Measurements from ENCODE around the gene POLR2M. TPM values are rescaled to one million over a fixed set of nuclear protein-coding genes. Genes with fewer than 3 reads are reported as not detected.

POLR2M gene
- polyA plus RNA-seq, 2 of the 4 experiments (the other 2 are of a cell fraction), result 67.9 to 107 TPM

DNA sequence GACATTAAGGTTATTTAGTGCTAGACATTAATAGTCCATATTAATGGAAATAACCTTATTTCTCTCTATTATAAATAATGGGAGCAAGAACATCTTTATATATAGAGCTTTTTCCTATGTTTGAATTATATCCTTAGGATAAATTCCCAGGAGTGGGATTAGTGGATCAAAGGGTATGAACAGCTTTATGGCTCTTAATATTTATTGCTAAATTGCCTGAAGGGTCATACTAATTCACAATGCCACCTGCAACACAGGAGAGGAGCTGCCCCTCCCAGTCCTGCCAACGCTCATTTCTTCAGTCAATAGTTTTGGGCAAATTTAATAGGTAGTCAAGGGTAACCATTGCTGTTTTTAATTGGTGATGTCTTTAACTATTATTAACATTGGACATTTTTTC, 48.9 kb upstream of the POLR2M start:
- POLR2A ChIA-PET, result no interaction called here
- H3K4me3 ChIP-seq, result no peak overlapping the region
- no peak for TF ChIP-seq JUNB (IDR thresholded peaks at IDR 0.05)
- TF ChIP-seq RFX5 (IDR thresholded peaks at IDR 0.05), result no peak
- H3K4me1 ChIP-seq, result no peaks in the 10 kb centered on the region
- no peak for ATAC-seq
- FAIRE-seq, result no peak
- no peak overlapping the region for H3K4me2 ChIP-seq
- DNase-seq (ENCODE audit: low read depth in 1 of 2, low spot score in 1 of 2), result no peak
- CTCF ChIA-PET, result interaction anchor here (0.8 to 5.1 kb wide), 6 partner anchors 11 to 413 kb away, joined by 3 to 26 read pairs (median 5); partner anchors contain the start of gene ALDH1A2
- H3K9me3 ChIP-seq, result no peaks in the 10 kb centered on the region
- 49% methylated on average over 1 of the region's 1 CpG for WGBS (ENCODE audit: missing lambda C conversion rate)
- no peak overlapping the region for H3K27ac ChIP-seq

DNA sequence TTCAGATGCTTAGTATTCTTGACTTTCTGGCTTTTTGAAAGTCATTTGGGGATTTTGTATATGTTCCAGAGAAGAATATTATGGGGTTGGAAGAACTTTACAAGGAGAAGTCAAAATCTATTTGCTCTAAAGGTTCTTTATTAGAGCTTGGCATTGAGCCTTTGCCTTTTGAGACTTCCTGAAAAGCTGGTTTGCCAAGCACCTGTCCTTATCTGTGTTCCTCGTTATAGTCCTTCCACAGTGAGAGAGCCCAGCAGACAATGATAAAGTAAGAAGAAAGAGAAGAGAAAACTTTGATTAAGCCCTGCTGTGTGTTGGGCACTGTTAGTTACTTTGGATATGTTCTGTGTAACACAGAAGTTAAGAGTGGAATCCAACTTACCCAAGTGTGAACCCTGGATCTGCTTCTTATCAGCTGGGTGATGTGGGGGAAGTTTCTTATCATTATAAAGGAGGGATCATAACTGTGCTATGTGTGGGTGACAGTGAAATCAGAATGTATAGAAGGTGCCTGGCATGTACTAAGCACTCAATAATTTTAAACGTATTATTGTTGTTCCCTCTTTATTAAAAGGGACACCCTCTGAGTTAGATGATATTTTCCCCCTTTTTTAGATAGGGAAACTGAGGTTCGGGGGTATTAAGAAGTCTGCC, 44.3 kb upstream of the POLR2M start:
- Histone ChIP-seq H3K9me3 (no peaks in the 10 kb centered on the region), H3K27ac (no peak overlapping the region), H3K4me1 (no peaks in the 10 kb centered on the region), H3K4me2 (no peak overlapping the region), H3K4me3 (no peak overlapping the region)
- ChIA-PET CTCF (interaction anchor here (0.6 to 7.1 kb wide), 13 partner anchors 9 to 407 kb away, joined by 3 to 62 read pairs (median 4); no protein-coding TSS in a partner anchor), POLR2A (no interaction called here)
- TF ChIP-seq SMC3 (IDR thresholded peaks at IDR 0.05), result no peak
- TF ChIP-seq CBX2 (IDR thresholded peaks at IDR 0.05; ENCODE audit: borderline replicate concordance, low read depth), result no peak
- no peak for TF ChIP-seq CTCF (IDR thresholded peaks at IDR 0.05)
- no peak for TF ChIP-seq RCOR1 (IDR thresholded peaks at IDR 0.05; ENCODE audit: low read depth, low read length)
- TF ChIP-seq, protein P1, sequence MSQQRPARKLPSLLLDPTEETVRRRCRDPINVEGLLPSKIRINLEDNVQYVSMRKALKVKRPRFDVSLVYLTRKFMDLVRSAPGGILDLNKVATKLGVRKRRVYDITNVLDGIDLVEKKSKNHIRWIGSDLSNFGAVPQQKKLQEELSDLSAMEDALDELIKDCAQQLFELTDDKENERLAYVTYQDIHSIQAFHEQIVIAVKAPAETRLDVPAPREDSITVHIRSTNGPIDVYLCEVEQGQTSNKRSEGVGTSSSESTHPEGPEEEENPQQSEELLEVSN (IDR thresholded peaks at IDR 0.05; ENCODE audit: borderline replicate concordance, low read depth), result no peak
- TF ChIP-seq CHD2 (IDR thresholded peaks at IDR 0.05; ENCODE audit: low read length, partially characterized antibody), result no peak
- TF ChIP-seq RNF2 (IDR thresholded peaks at IDR 0.05; ENCODE audit: borderline replicate concordance, low read depth), result no peak
- TF ChIP-seq REST (IDR thresholded peaks at IDR 0.05), result no peak
- TF ChIP-seq, protein P2, sequence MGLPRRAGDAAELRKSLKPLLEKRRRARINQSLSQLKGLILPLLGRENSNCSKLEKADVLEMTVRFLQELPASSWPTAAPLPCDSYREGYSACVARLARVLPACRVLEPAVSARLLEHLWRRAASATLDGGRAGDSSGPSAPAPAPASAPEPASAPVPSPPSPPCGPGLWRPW (IDR thresholded peaks at IDR 0.05), result no peak
- TF ChIP-seq SREBF2 (IDR thresholded peaks at IDR 0.05), result no peak
- no peak for TF ChIP-seq MAZ (IDR thresholded peaks at IDR 0.05; ENCODE audit: borderline replicate concordance, low read depth, low read length)
- TF ChIP-seq ZC3H11A (IDR thresholded peaks at IDR 0.05), result no peak
- TF ChIP-seq ATOH8 (CRISPR knock-in tag; IDR thresholded peaks at IDR 0.05; ENCODE audit: low read depth), result no peak
- TF ChIP-seq ZSCAN20 (CRISPR knock-in tag; IDR thresholded peaks at IDR 0.05), result no peak
- TF ChIP-seq, protein P3, sequence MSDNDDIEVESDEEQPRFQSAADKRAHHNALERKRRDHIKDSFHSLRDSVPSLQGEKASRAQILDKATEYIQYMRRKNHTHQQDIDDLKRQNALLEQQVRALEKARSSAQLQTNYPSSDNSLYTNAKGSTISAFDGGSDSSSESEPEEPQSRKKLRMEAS (IDR thresholded peaks at IDR 0.05), result no peak
- no peak for TF ChIP-seq PHF8 (IDR thresholded peaks at IDR 0.05; ENCODE audit: borderline replicate concordance, low read depth)
- no peak for TF ChIP-seq HOXB5 (CRISPR knock-in tag; IDR thresholded peaks at IDR 0.05)
- no peak for ATAC-seq
- WGBS (ENCODE audit: missing lambda C conversion rate), result 23% methylated on average over 3 of the region's 3 CpGs
- FAIRE-seq, result no peak
- DNase-seq (ENCODE audit: low read depth in 1 of 2, low spot score in 1 of 2), result no peak
